Upper lobe of right lung (tissue), 1 donor: Measurements from ENCODE around the gene TMEM239. TPM values are rescaled to one million over a fixed set of nuclear protein-coding genes. Genes with fewer than 3 reads are reported as not detected.
"Not testable (repeated sequence)": the region's sequence is repeated elsewhere in the genome, so short reads cannot be mapped to it uniquely, and the experiment has no call there.

Experiments used
- ATAC-seq: fragments of 200-7000 bp; cut with Tn5 transposase; one replicate; pipeline ENCODE4 v1.9.1; 2020; ENCODE audit warnings: mild to moderate bottlenecking, moderate library complexity
- DNase-seq: peaks from one replicate; pipeline ENCODE4 v3.0.0-alpha.2; 2020
- H3K27ac ChIP-seq: fragments of 200-600 bp; one replicate; pipeline ENCODE4 v1.8.0; 2022
- H3K27me3 ChIP-seq: fragments of 200-600 bp; one replicate; pipeline ENCODE4 v1.8.0; 2022; ENCODE audit warnings: mild to moderate bottlenecking
- H3K36me3 ChIP-seq: fragments of 200-600 bp; one replicate; pipeline ENCODE4 v1.8.0; 2022
- H3K4me1 ChIP-seq: fragments of 200-600 bp; one replicate; pipeline ENCODE4 v1.8.0; 2022
- H3K4me3 ChIP-seq: fragments of 200-600 bp; one replicate; pipeline ENCODE4 v1.8.0; 2022; ENCODE audit warnings: mild to moderate bottlenecking
- H3K9me3 ChIP-seq: fragments of 200-600 bp; one replicate; pipeline ENCODE4 v1.8.0; 2022
- intact Hi-C: fragments of 100-400 bp; cut with DNase I; formaldehyde crosslinking; loops from one replicate; pipeline ENCODE4 v1.11.0; 2022
- total RNA-seq: library from RNA; stranded (reverse); fragmentation: NEBNext Ultra II Directional; extraction: Animal tissue kit (Norgen Biotek cat#: 25700); gene quantifications from one replicate; pipeline ENCODE4 v1.2.1, GENCODE V29; 2021
- TF ChIP-seq, protein P1 (sequence below): fragments of 200-600 bp; IDR thresholded peaks from one replicate; pipeline ENCODE4 v1.8.0; 2022; ENCODE audit warnings: antibody characterized with exemption
- donor health status: DM: no; HTN: yes; CAD: no; lungs with severe emphysema.

The TMEM239 gene
- total RNA-seq, 1 donor from 2014 or later = not detected

GRCh38 chr20:2826655-2827054 is 10.5 kb downstream of the TMEM239 start:
- Histone ChIP-seq H3K27me3 (peaks cover 27% of the 10 kb centered on the region), H3K36me3 (no peaks in the 10 kb centered on the region), H3K27ac (no peak overlapping the region), H3K4me1 (no peaks in the 10 kb centered on the region), H3K9me3 (no peaks in the 10 kb centered on the region), H3K4me3 (no peak overlapping the region)
- ATAC-seq (no peak), DNase-seq (no peak)
- intact Hi-C loops = no loop called here
- TF ChIP-seq, protein P1, sequence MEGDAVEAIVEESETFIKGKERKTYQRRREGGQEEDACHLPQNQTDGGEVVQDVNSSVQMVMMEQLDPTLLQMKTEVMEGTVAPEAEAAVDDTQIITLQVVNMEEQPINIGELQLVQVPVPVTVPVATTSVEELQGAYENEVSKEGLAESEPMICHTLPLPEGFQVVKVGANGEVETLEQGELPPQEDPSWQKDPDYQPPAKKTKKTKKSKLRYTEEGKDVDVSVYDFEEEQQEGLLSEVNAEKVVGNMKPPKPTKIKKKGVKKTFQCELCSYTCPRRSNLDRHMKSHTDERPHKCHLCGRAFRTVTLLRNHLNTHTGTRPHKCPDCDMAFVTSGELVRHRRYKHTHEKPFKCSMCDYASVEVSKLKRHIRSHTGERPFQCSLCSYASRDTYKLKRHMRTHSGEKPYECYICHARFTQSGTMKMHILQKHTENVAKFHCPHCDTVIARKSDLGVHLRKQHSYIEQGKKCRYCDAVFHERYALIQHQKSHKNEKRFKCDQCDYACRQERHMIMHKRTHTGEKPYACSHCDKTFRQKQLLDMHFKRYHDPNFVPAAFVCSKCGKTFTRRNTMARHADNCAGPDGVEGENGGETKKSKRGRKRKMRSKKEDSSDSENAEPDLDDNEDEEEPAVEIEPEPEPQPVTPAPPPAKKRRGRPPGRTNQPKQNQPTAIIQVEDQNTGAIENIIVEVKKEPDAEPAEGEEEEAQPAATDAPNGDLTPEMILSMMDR = no peak

DNA sequence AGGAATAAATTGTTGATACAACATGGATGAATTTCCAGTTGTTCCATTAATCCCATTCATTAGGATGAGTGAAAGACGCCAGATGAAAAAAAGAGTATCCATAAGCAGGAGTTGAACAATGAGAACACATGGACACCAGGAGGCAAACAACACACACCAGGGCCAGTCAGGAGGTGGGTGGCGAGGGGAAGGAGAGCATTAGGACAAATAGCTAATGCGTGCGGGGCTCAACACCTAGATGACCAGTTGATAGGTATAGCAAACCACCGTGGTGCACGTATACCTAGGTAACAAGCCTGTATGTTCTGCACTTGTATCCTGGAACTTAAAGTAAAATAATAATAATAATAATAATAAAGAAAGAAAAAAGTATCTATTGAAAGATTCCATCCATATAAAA is 13.2 kb downstream of the TMEM239 start:
- TF ChIP-seq, protein P1 = no peak
- intact Hi-C loops = no loop called here
- H3K27ac ChIP-seq = no peak overlapping the region
- no peaks in the 10 kb centered on the region for H3K36me3 ChIP-seq
- no peaks in the 10 kb centered on the region for H3K4me1 ChIP-seq
- H3K9me3 ChIP-seq = no peaks in the 10 kb centered on the region
- H3K27me3 ChIP-seq = peaks cover 22% of the 10 kb centered on the region
- H3K4me3 ChIP-seq = no peak overlapping the region
- DNase-seq = no peak
- ATAC-seq = no peak

DNA sequence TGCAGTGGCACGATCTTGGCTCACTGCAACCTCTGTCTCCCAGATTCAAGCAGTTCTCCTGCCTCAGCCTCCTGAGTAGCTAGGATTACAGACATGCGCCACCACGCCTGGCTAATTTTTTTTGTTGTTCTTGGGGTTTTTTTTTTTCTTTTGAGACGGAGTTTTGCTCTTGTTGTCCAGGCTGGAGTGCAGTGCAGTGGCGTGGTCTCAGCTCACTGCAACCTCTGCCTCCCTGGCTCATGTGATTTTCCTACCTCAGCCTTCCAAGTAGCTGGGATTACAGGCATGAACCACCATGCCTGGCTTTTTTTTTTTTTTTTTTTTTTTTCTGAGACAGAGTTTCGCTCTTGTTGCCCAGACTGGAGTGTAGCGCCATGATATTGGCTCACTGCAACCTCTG is 15.0 kb downstream of the TMEM239 start:
- H3K27ac ChIP-seq, ATAC-seq, H3K4me3 ChIP-seq, H3K9me3 ChIP-seq, H3K4me1 ChIP-seq, intact Hi-C loops, H3K36me3 ChIP-seq, DNase-seq: not testable (repeated sequence)
- H3K27me3 ChIP-seq = peaks cover 17% of the 10 kb centered on the region

DNA sequence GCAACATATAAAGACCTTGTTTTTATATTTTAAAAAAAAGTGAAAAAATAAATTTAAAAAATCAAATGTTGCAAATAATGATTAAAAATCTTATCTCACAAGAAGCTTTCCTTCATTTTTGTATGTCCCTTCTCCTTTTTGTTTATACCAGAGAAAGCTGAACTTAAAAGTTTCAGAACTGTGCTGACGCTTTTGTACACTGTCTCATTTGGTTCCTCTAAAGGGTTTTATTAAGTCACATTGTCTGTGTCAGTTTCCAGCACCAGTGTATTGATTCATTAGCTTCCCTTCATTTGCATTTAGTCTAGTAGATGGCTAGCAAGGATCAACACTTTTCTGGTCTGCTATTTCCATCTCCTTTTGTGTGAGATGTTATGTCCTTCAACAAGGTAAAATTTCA is 17.6 kb downstream of the TMEM239 start:
- intact Hi-C loops = no loop called here
- Histone ChIP-seq H3K36me3 (peaks cover 5% of the 10 kb centered on the region), H3K27ac (no peak overlapping the region), H3K4me3 (no peak overlapping the region), H3K4me1 (no peaks in the 10 kb centered on the region), H3K27me3 (no peaks in the 10 kb centered on the region), H3K9me3 (no peaks in the 10 kb centered on the region)
- TF ChIP-seq, protein P1 = no peak
- ATAC-seq (no peak), DNase-seq (no peak)

GRCh38 chr20:2834401-2835110 is 18.4 kb downstream of the TMEM239 start:
- TF ChIP-seq, protein P1 = no peak
- no peak for DNase-seq
- peaks cover 3% of the 10 kb centered on the region for H3K4me1 ChIP-seq
- intact Hi-C loops = no loop called here
- no peak overlapping the region for H3K4me3 ChIP-seq
- H3K27me3 ChIP-seq = no peaks in the 10 kb centered on the region
- peaks cover 5% of the 10 kb centered on the region for H3K36me3 ChIP-seq
- H3K9me3 ChIP-seq = no peaks in the 10 kb centered on the region
- ATAC-seq = no peak
- H3K27ac ChIP-seq = no peak overlapping the region

DNA sequence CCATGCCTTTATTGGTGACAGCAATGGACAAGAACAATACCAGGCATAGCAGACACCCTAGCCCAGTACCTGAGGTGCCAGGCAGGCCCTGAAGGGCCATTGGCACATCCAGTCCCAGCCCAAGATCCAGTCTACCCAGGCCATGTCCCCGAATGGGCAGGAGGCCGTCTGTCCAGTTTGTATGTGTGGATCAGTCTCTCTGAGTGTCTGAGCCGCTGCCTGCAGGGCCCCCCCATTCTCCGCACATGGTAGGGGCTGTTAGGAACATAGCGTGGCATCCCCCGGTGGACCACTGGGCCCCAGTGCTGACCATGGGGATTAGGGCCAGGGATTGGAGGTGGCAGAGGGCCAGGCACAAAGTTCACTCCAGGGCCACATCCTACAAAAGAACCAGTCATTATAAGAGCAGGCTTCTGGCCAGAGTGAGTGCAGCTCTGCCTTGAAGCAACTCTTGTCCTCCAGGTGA is 19.2 kb downstream of the TMEM239 start:
- TF ChIP-seq, protein P1 = no peak
- peaks cover 5% of the 10 kb centered on the region for H3K36me3 ChIP-seq
- peaks cover 7% of the 10 kb centered on the region for H3K4me1 ChIP-seq
- H3K9me3 ChIP-seq = no peaks in the 10 kb centered on the region
- no peak for DNase-seq
- intact Hi-C loops = no loop called here
- H3K4me3 ChIP-seq = no peak overlapping the region
- no peak overlapping the region for H3K27ac ChIP-seq
- no peak for ATAC-seq
- no peaks in the 10 kb centered on the region for H3K27me3 ChIP-seq
